ENCODE results near the gene KCND3.

Gene KCND3

GRCh38 chr1:111819566-111820263 is 169.8 kb downstream of the KCND3 start:
- no peak for ATAC-seq
- TF ChIP-seq ZNF8 (CRISPR knock-in tag; IDR thresholded peaks at IDR 0.05) (no peak), ZNF565 (CRISPR knock-in tag; conservative IDR thresholded peaks at IDR 0.05; ENCODE audit: low read depth) (no peak), TCF4 (CRISPR knock-in tag; IDR thresholded peaks at IDR 0.05; ENCODE audit: borderline replicate concordance) (no peak), ZC3H10 (CRISPR knock-in tag; IDR thresholded peaks at IDR 0.05) (no peak), TSHZ2 (CRISPR knock-in tag; IDR thresholded peaks at IDR 0.05) (no peak), CSRNP3 (CRISPR knock-in tag; IDR thresholded peaks at IDR 0.05) (no peak), ARNTL (CRISPR knock-in tag; IDR thresholded peaks at IDR 0.05; ENCODE audit: borderline replicate concordance, low read depth) (no peak), GLIS3 (CRISPR knock-in tag; IDR thresholded peaks at IDR 0.05) (no peak), POU6F1 (CRISPR knock-in tag; IDR thresholded peaks at IDR 0.05; ENCODE audit: borderline replicate concordance, low read depth) (no peak), ESRRG (CRISPR knock-in tag; IDR thresholded peaks at IDR 0.05) (no peak), ISL1 (CRISPR knock-in tag; IDR thresholded peaks at IDR 0.05) (no peak), RARB (CRISPR knock-in tag; IDR thresholded peaks at IDR 0.05) (no peak), CSDC2 (CRISPR knock-in tag; IDR thresholded peaks at IDR 0.05) (no peak)

GRCh38 chr1:111818546-111818945 is 170.9 kb downstream of the KCND3 start:
- ATAC-seq: no peak
- TF ChIP-seq ZNF70 (CRISPR knock-in tag; IDR thresholded peaks at IDR 0.05) (no peak), ARNTL (CRISPR knock-in tag; IDR thresholded peaks at IDR 0.05; ENCODE audit: borderline replicate concordance, low read depth) (no peak), TOX (CRISPR knock-in tag; IDR thresholded peaks at IDR 0.05; ENCODE audit: borderline replicate concordance) (no peak), SNAI2 (CRISPR knock-in tag; IDR thresholded peaks at IDR 0.05) (no peak), CREB5 (CRISPR knock-in tag; IDR thresholded peaks at IDR 0.05; ENCODE audit: low read depth) (no peak), POU6F1 (CRISPR knock-in tag; IDR thresholded peaks at IDR 0.05; ENCODE audit: borderline replicate concordance, low read depth) (no peak), ZNF565 (CRISPR knock-in tag; conservative IDR thresholded peaks at IDR 0.05; ENCODE audit: low read depth) (no peak), ISL1 (CRISPR knock-in tag; IDR thresholded peaks at IDR 0.05) (no peak), ESRRG (CRISPR knock-in tag; IDR thresholded peaks at IDR 0.05) (no peak), TSHZ2 (CRISPR knock-in tag; IDR thresholded peaks at IDR 0.05) (no peak), GLIS3 (CRISPR knock-in tag; IDR thresholded peaks at IDR 0.05) (no peak), ZFP3 (CRISPR knock-in tag; IDR thresholded peaks at IDR 0.05) (no peak), ZC3H10 (CRISPR knock-in tag; IDR thresholded peaks at IDR 0.05) (no peak), OSR1 (CRISPR knock-in tag; IDR thresholded peaks at IDR 0.05) (no peak), CSDC2 (CRISPR knock-in tag; IDR thresholded peaks at IDR 0.05) (no peak), CSRNP3 (CRISPR knock-in tag; IDR thresholded peaks at IDR 0.05) (no peak), ZFP30 (CRISPR knock-in tag; IDR thresholded peaks at IDR 0.05) (no peak), PPARA (CRISPR knock-in tag; IDR thresholded peaks at IDR 0.05; ENCODE audit: borderline replicate concordance) (no peak), ZNF8 (CRISPR knock-in tag; IDR thresholded peaks at IDR 0.05) (no peak), BACH2 (CRISPR knock-in tag; IDR thresholded peaks at IDR 0.05; ENCODE audit: borderline replicate concordance) (no peak)

All from SK-N-SH treated with all-trans-retinoic acid at 6 μM for 48 hours (cell line).